Hematopoietic multipotent progenitor cell treated with erythropoietin and hydrocortisone succinate and interleukin-3 and kit ligand, for 15 days (in vitro differentiated cells): ENCODE data around the gene VASH2.

Experiments used
- DNase-seq: peaks from one replicate; pipeline ENCODE4 v3.0.0-alpha.2; 2015; ENCODE audit warnings: low spot score

VASH2 gene

GRCh38 chr1:212930986-212931678, 19.2 kb upstream of the VASH2 start:
- DNase-seq = no peak

GRCh38 chr1:212933815-212934471, 16.4 kb upstream of the VASH2 start:
- no peak for DNase-seq

GRCh38 chr1:212935387-212935981, 14.9 kb upstream of the VASH2 start:
- DNase-seq = no peak

GRCh38 chr1:212937034-212937433, 13.3 kb upstream of the VASH2 start:
- DNase-seq = no peak

- DNase-seq = no peak
These were observed 11.5 kb upstream of the VASH2 start for GRCh38 chr1:212938846-212939245.

GRCh38 chr1:212941452-212941851, 8.9 kb upstream of the VASH2 start:
- no peak for DNase-seq

GRCh38 chr1:212942679-212943392, 7.5 kb upstream of the VASH2 start:
- DNase-seq = no peak

GRCh38 chr1:212943393-212943710, 7.0 kb upstream of the VASH2 start:
- no peak for DNase-seq

GRCh38 chr1:212944229-212944901, 6.0 kb upstream of the VASH2 start:
- no peak for DNase-seq

GRCh38 chr1:212945056-212945455, 5.3 kb upstream of the VASH2 start:
- no peak for DNase-seq

GRCh38 chr1:212945463-212946160, 4.7 kb upstream of the VASH2 start:
- no peak for DNase-seq

GRCh38 chr1:212946872-212947271, 3.5 kb upstream of the VASH2 start:
- DNase-seq = no peak

GRCh38 chr1:212949771-212950170, 570 bp upstream of the VASH2 start:
- no peak for DNase-seq

- DNase-seq = no peak
These were observed 995 bp downstream of the VASH2 start for GRCh38 chr1:212951126-212951946.

GRCh38 chr1:212951947-212952640, 1.8 kb downstream of the VASH2 start:
- DNase-seq = no peak

- no peak for DNase-seq
These were observed 2.3 kb downstream of the VASH2 start for GRCh38 chr1:212952641-212952976.

- DNase-seq = no peak
These were observed 3.0 kb downstream of the VASH2 start for GRCh38 chr1:212953321-212953720.

- no peak for DNase-seq
These were observed 4.2 kb downstream of the VASH2 start for GRCh38 chr1:212954514-212954913.

GRCh38 chr1:212955098-212955497, 4.8 kb downstream of the VASH2 start:
- no peak for DNase-seq

GRCh38 chr1:212955961-212956620, 5.8 kb downstream of the VASH2 start:
- DNase-seq = no peak
